Astrocyte (in vitro differentiated cells and primary cell): ENCODE results near the gene IMPA2. TPM values are rescaled to one million over a fixed set of nuclear protein-coding genes. Genes with fewer than 3 reads are reported as not detected.

ENCODE experiments used
- DNase-seq: peaks from one replicate; pipeline ENCODE4 v3.0.0-alpha.2; 2010; ENCODE audit warnings: low read depth
- FAIRE-seq: peaks from 2 replicates; lab custom pipeline; 2011; peaks lifted over from hg19 to GRCh38; lab: Jason Lieb, UNC
- H2AFZ ChIP-seq: 2 replicates; pipeline ENCODE4 v1.6.0; 2012; ENCODE audit warnings: low read depth, low read length, inconsistent platforms
- H3K27ac ChIP-seq: 2 replicates; pipeline ENCODE4 v1.5.1; 2011; ENCODE audit warnings: low read depth, low read length, inconsistent platforms
- H3K27me3 ChIP-seq: 2 replicates; pipeline ENCODE4 v1.6.0; 2011; ENCODE audit warnings: low read length, inconsistent platforms; ENCODE audit not compliant: insufficient read depth
- H3K36me3 ChIP-seq: 2 replicates; pipeline ENCODE4 v1.5.1; 2011; ENCODE audit warnings: low read length, inconsistent platforms; ENCODE audit not compliant: insufficient read depth
- H3K4me1 ChIP-seq: 2 replicates; pipeline ENCODE4 v1.5.1; 2011; ENCODE audit warnings: low read length, inconsistent platforms; ENCODE audit not compliant: insufficient read depth
- H3K4me2 ChIP-seq: 2 replicates; pipeline ENCODE4 v1.6.0; 2012; ENCODE audit warnings: low read length, inconsistent platforms
- H3K4me3 ChIP-seq: 2 replicates; pipeline ENCODE4 v1.5.1; 2011; ENCODE audit warnings: low read depth, mild to moderate bottlenecking, low read length, inconsistent platforms; ENCODE audit not compliant: insufficient read depth
- H3K79me2 ChIP-seq: 2 replicates; pipeline ENCODE4 v1.6.0; 2012; ENCODE audit warnings: mild to moderate bottlenecking, low read length, inconsistent platforms; ENCODE audit not compliant: insufficient read depth
- H3K9ac ChIP-seq: 2 replicates; pipeline ENCODE4 v1.6.0; 2012; ENCODE audit warnings: mild to moderate bottlenecking, low read length, inconsistent platforms
- H3K9me3 ChIP-seq: 2 replicates; pipeline ENCODE4 v1.5.1; 2012; ENCODE audit warnings: low read depth, mild to moderate bottlenecking, low read length, inconsistent platforms; ENCODE audit not compliant: insufficient read depth
- H4K20me1 ChIP-seq: 2 replicates; pipeline ENCODE4 v1.6.0; 2012; ENCODE audit warnings: low read length, inconsistent platforms; ENCODE audit not compliant: insufficient read depth
- H3K27ac Mint-ChIP-seq: one replicate; pipeline ENCODE4 v1.8.0; 2021; ENCODE audit warnings: mild to moderate bottlenecking, mixed read lengths; ENCODE audit not compliant: unreplicated experiment
- H3K27me3 Mint-ChIP-seq: one replicate; pipeline ENCODE4 v1.8.0; 2021; ENCODE audit warnings: low read depth, mixed read lengths; ENCODE audit not compliant: unreplicated experiment
- H3K36me3 Mint-ChIP-seq: one replicate; pipeline ENCODE4 v1.8.0; 2021; ENCODE audit warnings: low read depth, mixed read lengths; ENCODE audit not compliant: unreplicated experiment
- H3K4me1 Mint-ChIP-seq: one replicate; pipeline ENCODE4 v1.8.0; 2021; ENCODE audit warnings: low read depth, mixed read lengths; ENCODE audit not compliant: unreplicated experiment
- H3K4me3 Mint-ChIP-seq: one replicate; pipeline ENCODE4 v1.8.0; 2021; ENCODE audit warnings: mild to moderate bottlenecking, moderate library complexity, mixed read lengths; ENCODE audit not compliant: unreplicated experiment
- H3K9me3 Mint-ChIP-seq: one replicate; pipeline ENCODE4 v1.8.0; 2021; ENCODE audit warnings: mild to moderate bottlenecking, mixed read lengths; ENCODE audit not compliant: unreplicated experiment
- CTCF ChIP-seq: IDR thresholded peaks from 2 replicates; pipeline ENCODE4 v1.5.1; 2011; ENCODE audit warnings: low read depth, mild to moderate bottlenecking, inconsistent platforms, low read length, moderate library complexity; ENCODE audit not compliant: insufficient read depth
- EZH2 ChIP-seq: IDR thresholded peaks from 2 replicates; pipeline ENCODE4 v1.6.1; 2012; ENCODE audit warnings: mild to moderate bottlenecking, low read length, inconsistent platforms; ENCODE audit not compliant: insufficient read depth
- total RNA-seq: library from RNA; stranded (reverse); gene quantifications from 2 replicates; pipeline ENCODE4 v1.2.1, GENCODE V29; 2021

Gene IMPA2
- total RNA-seq, 1 donor from 2014 or later: 4.8 TPM

DNA sequence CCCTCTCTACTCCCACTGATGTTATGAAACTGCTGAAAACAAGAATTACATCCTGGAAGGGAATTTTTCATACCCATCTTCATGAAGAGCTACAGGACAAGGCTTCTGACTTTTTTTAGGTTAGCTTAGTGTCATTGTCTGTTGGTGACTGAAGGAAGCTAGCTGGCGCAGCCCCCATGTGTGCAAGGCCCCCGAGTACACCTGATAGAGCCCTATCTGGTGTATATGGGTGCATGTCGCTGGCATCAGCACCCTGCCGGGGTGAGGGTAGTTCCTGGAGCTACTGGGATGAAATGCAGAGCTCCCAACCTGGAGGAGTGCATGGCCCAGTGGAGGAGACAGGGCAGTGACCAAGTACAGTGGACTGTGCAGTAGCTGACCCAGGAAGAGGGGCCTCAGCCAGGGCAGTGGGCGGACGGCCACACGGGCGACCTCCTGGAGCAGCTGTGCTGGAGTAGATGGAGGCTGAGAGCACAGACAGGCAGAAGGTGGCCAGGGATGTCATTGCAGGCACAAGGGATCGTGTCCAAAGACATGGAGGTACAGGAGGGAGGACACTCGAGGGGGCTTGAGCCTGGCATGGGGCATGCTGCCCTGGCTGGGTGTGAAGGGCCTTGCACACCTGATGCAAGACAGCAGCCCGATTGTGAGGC is 12.1 kb downstream of the IMPA2 start:
- Histone ChIP-seq H3K27ac (no peak overlapping the region), H4K20me1 (no peaks in the 10 kb centered on the region), H3K79me2 (no peaks in the 10 kb centered on the region), H3K27me3 (no peaks in the 10 kb centered on the region), H2AFZ (no peak overlapping the region), H3K9me3 (no peaks in the 10 kb centered on the region), H3K4me3 (no peak overlapping the region), H3K36me3 (no peaks in the 10 kb centered on the region), H3K9ac (no peak overlapping the region), H3K4me1 (peaks cover 10% of the 10 kb centered on the region), H3K4me2 (no peak overlapping the region)
- peak overlapping the region; percentile 56 for H3K4me3 Mint-ChIP-seq
- no peak overlapping the region for H3K27ac Mint-ChIP-seq
- peaks cover 27% of the 10 kb centered on the region for H3K4me1 Mint-ChIP-seq
- no peak for DNase-seq
- FAIRE-seq: no peak
- TF ChIP-seq EZH2 (no peak), CTCF (no peak)
- peaks cover 1% of the 10 kb centered on the region for H3K36me3 Mint-ChIP-seq
- peaks cover 3% of the 10 kb centered on the region for H3K9me3 Mint-ChIP-seq
- peaks cover 13% of the 10 kb centered on the region for H3K27me3 Mint-ChIP-seq

DNA sequence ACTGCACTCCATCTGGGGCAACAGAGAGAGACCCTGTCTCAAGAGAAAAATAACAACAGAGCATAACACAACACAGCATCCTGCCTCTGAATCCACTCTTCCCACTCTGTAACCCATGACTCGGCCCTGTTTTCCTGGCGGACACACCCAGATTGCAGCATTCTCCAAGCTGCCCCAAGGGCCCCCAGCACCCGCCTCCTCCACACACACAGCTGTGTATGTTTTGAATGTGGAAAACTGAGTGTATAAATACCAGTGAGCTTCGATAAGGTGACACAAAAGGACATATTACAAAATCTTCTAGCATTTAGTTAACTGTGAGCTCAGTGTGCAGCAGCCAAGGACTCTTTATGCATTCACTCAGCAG is 13.0 kb downstream of the IMPA2 start:
- H3K36me3 ChIP-seq: no peaks in the 10 kb centered on the region
- DNase-seq (no peak), FAIRE-seq (no peak)
- no peak overlapping the region for H3K9ac ChIP-seq
- no peak overlapping the region for H3K4me2 ChIP-seq
- Mint-ChIP-seq H3K9me3 (peaks cover 3% of the 10 kb centered on the region), H3K27ac (no peak overlapping the region), H3K36me3 (peaks cover 1% of the 10 kb centered on the region), H3K4me3 (no peak overlapping the region), H3K4me1 (peaks cover 27% of the 10 kb centered on the region), H3K27me3 (peaks cover 8% of the 10 kb centered on the region)
- no peaks in the 10 kb centered on the region for H3K9me3 ChIP-seq
- no peak overlapping the region for H3K27ac ChIP-seq
- TF ChIP-seq CTCF (no peak), EZH2 (no peak)
- no peaks in the 10 kb centered on the region for H3K27me3 ChIP-seq
- no peaks in the 10 kb centered on the region for H3K79me2 ChIP-seq
- no peak overlapping the region for H2AFZ ChIP-seq
- H3K4me1 ChIP-seq: peaks cover 10% of the 10 kb centered on the region
- H3K4me3 ChIP-seq: no peak overlapping the region
- no peaks in the 10 kb centered on the region for H4K20me1 ChIP-seq

DNA sequence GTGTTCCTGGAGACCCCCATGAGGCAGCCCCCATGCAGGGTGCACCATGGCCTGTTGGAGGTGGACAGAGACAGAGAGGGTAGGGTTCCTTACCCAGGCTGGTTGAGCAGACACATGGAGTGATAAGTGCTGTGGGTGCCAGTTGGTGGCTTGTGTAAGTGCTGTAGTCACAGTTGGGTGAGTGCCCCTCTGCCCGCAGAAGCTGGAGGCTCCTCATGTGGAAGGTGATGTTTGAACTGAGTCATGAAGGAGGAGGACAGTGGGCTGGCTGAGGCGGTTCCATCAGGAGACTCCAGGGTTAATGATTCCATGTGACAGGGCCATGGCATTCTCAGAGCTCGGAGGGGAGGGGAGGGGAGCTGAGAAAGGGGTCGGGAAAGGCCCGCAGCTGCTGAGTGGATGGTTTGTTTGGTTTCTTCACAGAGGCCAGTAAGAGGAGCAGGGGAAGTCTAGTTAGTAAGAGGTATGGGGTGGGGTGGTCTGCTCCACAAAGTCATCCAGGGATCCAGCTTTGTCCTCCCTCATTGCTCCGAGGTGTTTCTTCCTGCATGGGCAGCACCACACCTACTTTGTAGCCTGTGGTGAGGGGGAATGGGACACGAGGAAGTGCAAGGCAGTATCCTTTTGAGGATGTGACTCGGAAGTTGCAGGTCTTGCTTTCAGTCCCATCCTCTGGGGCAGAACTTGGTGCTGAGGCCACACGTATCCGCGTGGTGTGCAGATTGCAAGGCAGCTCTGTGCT is 13.6 kb downstream of the IMPA2 start:
- Histone ChIP-seq H3K36me3 (no peaks in the 10 kb centered on the region), H3K9ac (no peak overlapping the region), H3K27ac (no peak overlapping the region), H3K9me3 (no peaks in the 10 kb centered on the region), H3K4me2 (peak overlapping the region; percentile 21), H3K79me2 (no peaks in the 10 kb centered on the region), H3K27me3 (no peaks in the 10 kb centered on the region), H3K4me3 (no peak overlapping the region), H4K20me1 (no peaks in the 10 kb centered on the region), H2AFZ (peak overlapping the region; percentile 62), H3K4me1 (peaks cover 10% of the 10 kb centered on the region)
- Mint-ChIP-seq H3K4me3 (peak overlapping the region; percentile 61), H3K9me3 (peaks cover 3% of the 10 kb centered on the region), H3K27ac (peak overlapping the region; percentile 12), H3K36me3 (peaks cover 1% of the 10 kb centered on the region), H3K27me3 (peaks cover 8% of the 10 kb centered on the region), H3K4me1 (peaks cover 27% of the 10 kb centered on the region)
- TF ChIP-seq EZH2 (no peak), CTCF (no peak)
- no peak for DNase-seq
- no peak for FAIRE-seq
